Brain pericyte (primary cell): ENCODE data around the gene ALDH7A1.
"Not testable (repeated sequence)": the region's sequence is repeated elsewhere in the genome, so short reads cannot be mapped to it uniquely, and the experiment has no call there.

ENCODE experiments used
- DNase-seq: peaks from one replicate; pipeline ENCODE4 v3.0.0-alpha.2; 2012; ENCODE audit warnings: low read depth, low spot score

Gene ALDH7A1

DNA sequence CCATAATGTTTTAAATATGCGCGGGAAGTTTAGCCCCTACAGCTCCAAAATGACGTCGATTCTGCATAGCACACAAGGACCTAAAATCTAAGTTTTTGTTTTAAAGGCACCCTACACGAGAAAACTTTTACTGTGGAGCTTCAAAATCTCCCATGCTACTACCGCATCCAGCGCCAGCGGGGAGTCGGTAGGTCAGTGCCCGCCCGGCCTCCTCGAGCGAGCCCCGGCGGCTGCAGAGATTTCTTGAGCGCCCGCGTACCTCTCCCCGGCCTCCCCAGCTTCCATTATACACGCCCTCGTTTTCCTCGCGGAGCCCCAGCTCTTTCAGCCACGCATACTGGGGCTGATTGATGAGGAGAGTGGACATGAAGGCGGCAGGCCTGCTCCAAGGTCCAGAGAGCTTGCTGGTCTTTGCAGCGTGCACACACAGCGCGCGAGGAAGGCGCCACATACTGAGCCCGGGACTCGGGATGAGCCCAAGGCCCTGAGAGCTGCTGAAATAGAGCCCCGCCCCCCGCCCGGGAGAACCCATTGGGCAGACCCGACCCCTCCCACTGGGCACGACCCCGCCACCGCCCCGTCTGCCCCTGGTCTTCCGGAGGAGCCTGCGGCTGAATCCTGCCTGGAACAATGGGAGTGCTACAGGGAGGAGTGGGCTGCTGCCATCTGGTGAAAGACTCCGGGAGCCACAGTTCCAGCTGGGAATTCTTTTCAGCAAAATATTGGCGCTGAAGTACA lies at the start of gene ALDH7A1:
Gene ALDH7A1 (minus strand): TSS at position 472 of the 738 bp plus-strand sequence. CDS start 21 bp downstream, at position 451.
- peak; percentile 74 for DNase-seq

- no peak for DNase-seq
These were observed 46.4 kb upstream of the ALDH7A1 start for GRCh38 chr5:126641387-126641786.

DNA sequence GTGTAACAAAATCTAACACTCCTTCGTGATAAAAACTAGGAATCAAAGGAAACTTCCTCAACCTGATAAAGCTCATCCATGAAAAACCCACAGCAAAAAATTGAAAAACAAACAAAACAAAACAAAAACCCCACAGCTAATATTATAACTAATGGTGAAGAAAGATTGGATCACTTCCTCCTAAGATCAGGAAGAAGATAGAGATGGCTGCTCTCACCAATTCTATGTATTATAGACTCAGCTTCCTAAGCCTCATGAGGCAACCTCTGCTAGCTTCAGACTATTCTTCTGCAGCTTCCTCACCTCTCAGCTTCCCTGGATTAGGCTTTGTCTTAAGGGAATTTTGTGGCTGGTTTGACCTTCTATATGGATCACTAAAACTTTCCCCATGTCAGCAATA lies 45.8 kb upstream of the ALDH7A1 start:
- no peak for DNase-seq

DNA sequence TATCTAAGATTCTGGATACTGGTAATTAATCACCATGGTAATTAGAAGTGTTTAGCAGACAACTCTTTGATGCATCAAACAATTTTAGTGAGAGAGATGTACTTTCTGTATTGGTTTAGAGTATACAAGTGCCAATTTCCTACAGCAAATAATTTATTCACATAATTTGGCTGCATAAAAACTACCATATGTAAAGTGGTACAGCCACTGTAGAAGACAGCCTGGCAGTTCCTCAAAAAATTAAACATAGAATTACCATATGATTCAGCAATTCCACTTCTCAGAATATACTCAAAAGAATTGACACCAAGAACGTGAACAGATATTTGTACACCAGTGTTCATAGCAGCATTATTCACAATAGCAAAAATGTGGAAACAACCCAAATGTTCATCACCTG lies 41.9 kb upstream of the ALDH7A1 start:
- DNase-seq, result no peak

DNA sequence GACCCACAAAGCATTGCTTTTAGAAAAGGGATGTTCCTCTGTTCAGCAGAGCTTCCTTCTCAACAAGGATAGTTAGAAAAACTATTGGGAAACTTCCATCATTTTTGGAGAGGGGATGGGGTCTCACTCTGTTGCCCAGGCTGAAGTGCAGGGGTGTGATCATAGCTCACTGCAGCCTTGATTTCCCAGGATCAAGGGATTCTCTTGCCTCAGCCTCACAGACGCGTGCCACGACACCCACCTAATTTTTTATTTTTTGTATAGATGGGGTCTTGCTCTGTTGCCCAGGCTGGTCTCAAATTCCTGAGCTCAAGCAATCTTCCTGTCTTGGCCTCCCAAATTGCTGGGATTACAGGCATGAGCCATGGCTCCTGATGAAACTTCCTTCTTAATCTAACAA lies 40.6 kb upstream of the ALDH7A1 start:
- no peak for DNase-seq

- no peak for DNase-seq
These were observed 38.5 kb upstream of the ALDH7A1 start for GRCh38 chr5:126633552-126633951.

GRCh38 chr5:126631920-126632319 lies 36.9 kb upstream of the ALDH7A1 start:
- no peak for DNase-seq

DNA sequence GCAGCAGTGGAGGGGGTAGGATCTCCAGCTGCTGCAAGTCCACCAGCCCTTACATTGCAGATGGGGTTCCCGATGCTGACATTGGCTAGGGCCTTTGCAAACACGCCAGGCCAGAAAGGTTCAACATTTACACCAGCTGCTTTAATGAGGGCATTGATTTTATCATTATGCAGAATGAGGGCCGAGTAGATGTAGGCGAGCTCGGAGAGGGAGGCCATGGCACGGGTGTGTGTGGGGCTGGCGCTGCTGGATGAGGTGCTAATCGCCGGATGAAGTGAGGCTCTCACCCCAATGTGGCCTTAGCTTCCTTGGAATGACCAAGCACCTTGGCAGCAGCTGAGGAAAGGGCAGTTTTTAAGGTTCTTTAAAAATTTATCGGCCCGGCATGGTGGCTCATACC lies 33.1 kb upstream of the ALDH7A1 start:
- no peak for DNase-seq

GRCh38 chr5:126624534-126624933 lies 29.5 kb upstream of the ALDH7A1 start:
- no peak for DNase-seq

- no peak for DNase-seq
These were observed 24.8 kb upstream of the ALDH7A1 start for GRCh38 chr5:126619781-126620180.

- DNase-seq, result not testable (repeated sequence)
These were observed 22.6 kb upstream of the ALDH7A1 start for GRCh38 chr5:126617603-126618002.

DNA sequence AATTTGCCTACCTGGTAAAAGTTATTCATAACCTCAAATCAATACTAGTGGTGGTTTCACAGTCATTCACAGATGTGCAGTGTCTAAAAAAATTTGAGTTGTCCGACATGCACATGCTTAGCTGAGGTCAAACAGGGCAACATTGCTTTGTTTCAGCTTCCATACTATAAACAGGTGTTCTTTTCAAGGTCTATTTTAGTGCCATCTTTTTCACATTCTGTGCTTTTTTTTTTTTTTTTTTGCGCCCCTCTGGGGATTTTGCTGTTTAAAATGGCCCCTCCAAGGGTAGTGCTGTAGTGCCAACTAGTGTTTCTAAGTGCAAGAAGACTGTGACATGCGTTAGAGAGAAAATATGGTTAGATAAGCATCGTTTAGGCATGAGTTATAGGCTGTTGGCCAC lies 20.3 kb upstream of the ALDH7A1 start:
- DNase-seq, result no peak

- no peak for DNase-seq
These were observed 19.0 kb upstream of the ALDH7A1 start for GRCh38 chr5:126613941-126614592.

DNA sequence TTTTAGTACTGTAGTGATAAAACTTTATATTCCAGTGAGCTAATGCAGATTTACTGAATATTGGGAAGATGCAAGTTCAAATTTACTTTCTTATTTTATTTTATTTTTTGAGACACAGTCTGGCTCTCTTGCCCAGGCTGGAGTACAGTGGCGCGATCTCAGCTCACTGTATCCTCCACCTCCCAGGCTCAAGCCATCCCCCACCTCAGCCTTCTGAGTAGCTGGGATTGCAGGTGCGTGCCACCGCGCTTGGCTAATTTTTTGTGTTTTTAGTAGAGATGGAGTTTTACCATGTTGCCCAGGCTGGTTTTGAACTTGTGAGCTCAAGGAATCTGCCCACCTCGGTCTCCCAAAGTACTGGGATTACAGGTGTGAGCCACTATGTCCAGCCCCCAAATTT lies 15.6 kb upstream of the ALDH7A1 start:
- no peak for DNase-seq

GRCh38 chr5:126610160-126610559 lies 15.1 kb upstream of the ALDH7A1 start:
- no peak for DNase-seq

GRCh38 chr5:126605525-126605924 lies 10.5 kb upstream of the ALDH7A1 start:
- DNase-seq, result no peak

GRCh38 chr5:126603402-126603991 lies 8.5 kb upstream of the ALDH7A1 start:
- no peak for DNase-seq

DNA sequence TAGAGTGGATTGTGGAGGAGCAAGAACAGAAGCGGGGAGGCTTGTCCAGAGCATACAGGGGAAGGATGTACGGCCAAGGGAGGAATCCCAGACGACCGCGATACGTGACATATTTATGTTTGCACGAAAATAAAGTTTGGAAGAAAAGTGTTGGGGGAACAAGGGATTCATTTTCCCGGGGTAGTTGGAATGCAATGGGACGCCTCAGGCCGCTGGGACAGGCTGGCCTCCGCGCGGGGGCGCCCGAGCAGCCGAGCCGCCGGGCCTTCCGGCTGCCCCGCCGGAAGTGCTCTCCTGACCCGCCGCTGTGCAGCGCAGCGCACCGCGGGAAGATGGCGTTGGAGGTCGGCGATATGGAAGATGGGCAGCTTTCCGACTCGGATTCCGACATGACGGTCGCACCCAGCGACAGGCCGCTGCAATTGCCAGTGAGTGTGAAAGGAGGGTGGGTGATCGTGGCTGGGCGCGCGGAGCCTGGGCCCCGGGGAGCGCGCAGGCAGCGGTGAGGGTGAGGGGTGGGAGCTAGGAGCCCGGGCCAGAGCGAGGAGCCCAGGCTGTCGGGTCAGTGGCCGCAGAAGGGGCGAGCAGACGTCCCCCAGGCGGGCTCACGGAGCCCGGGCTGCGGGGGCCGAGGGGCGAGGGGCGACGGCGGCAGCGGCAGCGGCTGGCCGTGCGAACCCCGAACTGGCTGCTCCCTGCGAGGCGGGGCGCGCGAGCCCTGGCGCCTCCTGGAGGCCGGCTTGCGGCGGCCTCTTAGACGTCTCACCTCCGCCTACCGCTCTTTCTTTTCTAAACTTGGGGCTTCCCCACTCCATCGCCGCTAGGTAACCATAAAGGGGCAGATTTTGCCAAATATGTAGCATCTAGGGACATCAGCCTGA lies 5.9 kb upstream of the ALDH7A1 start, which contains the start of gene PHAX:
Gene PHAX (plus strand): TSS at position 317 of the 881 bp plus-strand sequence. CDS start 16 bp downstream, at position 333.
- DNase-seq, result no peak

DNA sequence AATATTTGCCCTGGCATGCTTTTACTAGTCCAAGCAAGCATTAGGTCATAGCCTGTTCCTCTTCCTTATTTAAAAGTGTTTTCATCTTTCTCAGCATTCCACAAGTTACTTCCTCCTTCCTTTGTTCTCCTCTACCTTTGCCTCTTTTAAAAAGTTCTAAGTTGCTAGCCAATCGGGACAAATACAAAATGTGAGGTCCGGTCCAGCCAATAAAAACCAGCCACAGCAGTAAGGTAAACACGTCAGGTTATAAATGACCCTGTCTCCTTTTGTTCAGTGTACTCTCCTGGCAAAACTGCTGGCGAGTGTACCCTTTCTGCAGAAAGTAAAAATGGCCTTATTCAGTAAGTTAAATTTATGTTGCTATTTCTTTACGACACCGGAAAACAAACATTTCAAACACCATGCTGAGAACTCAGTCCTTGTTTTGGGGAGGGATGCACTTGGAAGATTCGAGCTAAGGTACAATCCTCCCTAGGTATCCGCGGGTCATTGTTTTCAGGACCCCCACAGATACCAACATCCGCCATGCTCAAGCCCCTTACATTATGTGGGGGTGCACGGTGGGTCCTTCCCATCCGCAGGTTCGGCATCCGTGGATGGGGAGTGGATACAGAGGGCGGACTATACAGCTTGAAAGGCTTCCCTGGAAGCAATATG lies 5.1 kb upstream of the ALDH7A1 start:
- DNase-seq, result not testable (repeated sequence)

- DNase-seq, result no peak
These were observed 4.5 kb upstream of the ALDH7A1 start for GRCh38 chr5:126599499-126599898.

DNA sequence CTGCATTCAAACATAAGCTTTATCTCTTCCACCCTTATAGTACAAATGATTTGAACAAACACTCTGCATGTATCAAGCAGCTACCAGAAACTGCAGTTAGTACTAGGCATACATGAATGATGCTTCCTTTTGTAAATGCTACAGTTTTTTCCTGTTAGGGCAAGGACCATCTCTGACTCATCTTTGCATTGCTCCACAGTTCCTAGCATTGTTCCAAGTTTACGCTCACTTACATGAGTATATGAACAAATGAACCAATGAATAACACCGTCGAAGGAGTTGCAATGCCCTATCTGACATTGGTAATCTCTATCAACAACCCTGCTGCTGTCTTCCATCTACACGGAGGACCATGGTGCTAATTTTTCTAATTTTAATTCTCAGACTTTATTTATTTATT lies 2.1 kb upstream of the ALDH7A1 start:
- no peak for DNase-seq
